GM23248 (cell line): ENCODE data around the gene SIM1. TPM values are rescaled to one million over a fixed set of nuclear protein-coding genes. Genes with fewer than 3 reads are reported as not detected.

Source experiments
- DNase-seq: peaks from one replicate; pipeline ENCODE4 v3.0.0-alpha.2; 2015
- H2AFZ ChIP-seq: fragments of 200-600 bp; sonication (generic); 2 replicates; pipeline ENCODE4 v1.6.1; 2016; ENCODE audit warnings: antibody characterized with exemption
- H3F3A ChIP-seq: fragments of 200-600 bp; sonication (generic); 2 replicates; pipeline ENCODE4 v1.6.1; 2016; ENCODE audit warnings: mild to moderate bottlenecking, antibody characterized with exemption, mixed run types; ENCODE audit not compliant: insufficient read depth
- H3K27ac ChIP-seq: fragments of 200-600 bp; sonication (generic); 2 replicates; pipeline ENCODE4 v1.5.1; 2016; ENCODE audit warnings: mild to moderate bottlenecking
- H3K27me3 ChIP-seq: fragments of 200-600 bp; sonication (generic); replicated peaks from 2 replicates; pipeline ENCODE4 v1.6.1; 2016; ENCODE audit warnings: mild to moderate bottlenecking; ENCODE audit not compliant: insufficient read depth
- H3K36me3 ChIP-seq: fragments of 200-600 bp; sonication (generic); 2 replicates; pipeline ENCODE4 v1.6.1; 2016; ENCODE audit warnings: low read depth, mild to moderate bottlenecking
- H3K4me1 ChIP-seq: fragments of 200-600 bp; sonication (generic); 2 replicates; pipeline ENCODE4 v1.6.1; 2016; ENCODE audit warnings: mild to moderate bottlenecking; ENCODE audit not compliant: insufficient read depth
- H3K4me2 ChIP-seq: fragments of 200-600 bp; sonication (generic); one replicate; pipeline ENCODE4 v1.6.1; 2016; ENCODE audit warnings: mild to moderate bottlenecking; ENCODE audit not compliant: unreplicated experiment
- H3K4me3 ChIP-seq: fragments of 200-600 bp; sonication (generic); 2 replicates; pipeline ENCODE4 v1.5.1; 2016; ENCODE audit warnings: mild to moderate bottlenecking
- H3K79me2 ChIP-seq: fragments of 200-600 bp; sonication (generic); 2 replicates; pipeline ENCODE4 v1.6.1; 2016; ENCODE audit warnings: mild to moderate bottlenecking; ENCODE audit not compliant: insufficient read depth
- H3K9ac ChIP-seq: fragments of 200-600 bp; sonication (generic); 2 replicates; pipeline ENCODE4 v1.6.1; 2016; ENCODE audit warnings: mild to moderate bottlenecking
- H3K9me2 ChIP-seq: fragments of 200-600 bp; sonication (generic); 2 replicates; pipeline ENCODE4 v1.6.1; 2016; ENCODE audit warnings: mixed run types, mild to moderate bottlenecking, moderate library complexity; ENCODE audit not compliant: insufficient read depth
- H3K9me3 ChIP-seq: fragments of 200-600 bp; sonication (generic); one replicate; pipeline ENCODE4 v1.6.1; 2017; ENCODE audit warnings: low read depth
- H4K20me1 ChIP-seq: fragments of 200-600 bp; sonication (generic); 2 replicates; pipeline ENCODE4 v1.6.0; 2016; ENCODE audit not compliant: insufficient read depth
- EZH2 ChIP-seq: fragments of 200-600 bp; sonication (generic); IDR thresholded peaks from 2 replicates; pipeline ENCODE4 v1.6.1; 2018; ENCODE audit warnings: antibody characterized with exemption, mild to moderate bottlenecking; ENCODE audit not compliant: insufficient read depth, poor library complexity, severe bottlenecking
- EZH2phosphoT487 ChIP-seq: fragments of 200-600 bp; sonication (generic); IDR thresholded peaks from 2 replicates; pipeline ENCODE4 v1.6.1; 2018; ENCODE audit warnings: antibody characterized with exemption, moderate library complexity, mild to moderate bottlenecking, low read depth; ENCODE audit not compliant: insufficient read depth
- WGBS, 2 experiments: methylation state at CpG; one replicate each; pipeline ENCODE4 v1.1.6; 2015 to 2017; ENCODE audit warnings: low lambda C conversion rate in 2 of 2, low coverage in 1 of 2; ENCODE audit errors: missing lambda C conversion rate in 2 of 2; 5-methylcytosine and 5-hydroxymethylcytosine counted together
- in situ Hi-C: fragments of 300-500 bp; cut with MboI; formaldehyde crosslinking; loops from 2 replicates; pipeline ENCODE4 v1.15.0; 2020
- polyA plus RNA-seq: library from polyadenylated mRNA; unstranded; fragments of >200 nt; fragmentation: Nextera tagmentation; extraction: Ambion mirVana; gene quantifications from 2 replicates; pipeline ENCODE4 v1.2.1, GENCODE V29; 2016
- total RNA-seq: library from RNA; depleted of rRNA; stranded (reverse); fragments of >200 nt; shearing (Covaris generic); gene quantifications from 2 replicates; pipeline ENCODE4 v1.2.3, GENCODE V29; 2014

The SIM1 gene
- total and polyA plus RNA-seq, 2 experiments from 2014 or later = 1.5 to 1.6 TPM

DNA sequence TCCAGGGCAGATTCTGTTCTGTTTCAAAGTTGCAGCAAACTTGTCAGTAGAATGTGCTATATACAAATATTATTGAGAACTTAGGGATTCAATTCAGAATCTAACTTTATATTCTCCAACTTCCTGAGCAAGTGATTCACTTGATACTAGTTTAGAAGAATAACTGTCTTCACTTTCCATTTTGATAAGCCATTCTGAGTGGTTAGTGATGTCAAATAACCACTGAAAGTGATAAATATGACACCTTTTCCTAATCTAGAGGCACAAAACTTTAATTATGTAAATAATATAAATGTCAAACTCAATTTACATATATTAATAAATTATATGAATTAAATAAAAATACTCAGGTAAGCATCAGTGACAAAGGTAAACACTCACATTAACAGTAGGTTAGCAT is 20.5 kb upstream of the SIM1 start:
- Histone ChIP-seq H4K20me1 (no peaks in the 10 kb centered on the region), H3K27me3 (no peaks in the 10 kb centered on the region), H3K9me2 (no peaks in the 10 kb centered on the region), H3K79me2 (no peaks in the 10 kb centered on the region), H3K9me3 (no peaks in the 10 kb centered on the region), H3K36me3 (no peaks in the 10 kb centered on the region), H3K4me2 (no peak overlapping the region), H2AFZ (no peak overlapping the region), H3K9ac (no peak overlapping the region), H3K4me3 (no peak overlapping the region), H3K4me1 (no peaks in the 10 kb centered on the region), H3F3A (no peaks in the 10 kb centered on the region), H3K27ac (no peak overlapping the region)
- no peak for TF ChIP-seq EZH2
- no peak for TF ChIP-seq EZH2phosphoT487
- in situ Hi-C loops = loop anchor here (25.0 kb wide), 2 partner anchors 177 to 573 kb away; no protein-coding TSS in a partner anchor
- no peak for DNase-seq

DNA sequence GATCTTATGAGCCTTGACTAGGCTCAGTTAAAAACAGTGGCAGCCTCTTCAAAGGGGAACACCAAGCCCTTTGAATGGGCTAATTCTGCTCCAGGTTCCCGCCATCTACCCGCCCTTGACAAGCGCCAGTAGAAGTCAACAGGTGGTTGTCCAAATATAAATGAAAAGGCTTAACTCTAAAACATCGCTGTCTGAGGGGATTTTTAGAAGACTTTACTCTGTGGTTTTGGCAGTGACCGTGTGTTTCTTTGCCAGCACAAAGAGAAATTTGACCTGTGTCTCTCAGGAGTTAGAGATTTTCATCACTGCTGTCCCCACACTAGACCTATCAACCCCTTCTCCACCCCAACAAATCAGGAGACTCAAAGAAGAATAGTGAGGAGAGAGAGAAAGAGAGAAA is 19.8 kb upstream of the SIM1 start:
- Histone ChIP-seq H3K36me3 (no peaks in the 10 kb centered on the region), H3K9me2 (no peaks in the 10 kb centered on the region), H3K79me2 (no peaks in the 10 kb centered on the region), H3K4me2 (no peak overlapping the region), H3K27me3 (no peaks in the 10 kb centered on the region), H3K9ac (no peak overlapping the region), H3K4me3 (no peak overlapping the region), H4K20me1 (no peaks in the 10 kb centered on the region), H3K27ac (no peak overlapping the region), H2AFZ (no peak overlapping the region), H3F3A (no peaks in the 10 kb centered on the region), H3K9me3 (no peaks in the 10 kb centered on the region), H3K4me1 (no peaks in the 10 kb centered on the region; the same call in 1 of the 2 replicates)
- WGBS, 2 experiments = 82 to 86% methylated on average over 5 of the region's 5 CpGs
- in situ Hi-C loops = loop anchor here (5.0 to 25.0 kb wide), 3 partner anchors 178 to 572 kb away; no protein-coding TSS in a partner anchor
- no peak for DNase-seq
- TF ChIP-seq EZH2phosphoT487 (no peak), EZH2 (no peak)

- Histone ChIP-seq H3F3A (no peaks in the 10 kb centered on the region), H3K4me3 (no peak overlapping the region), H3K9me3 (no peaks in the 10 kb centered on the region), H3K4me1 (no peaks in the 10 kb centered on the region; the same call in 1 of the 2 replicates), H3K27ac (no peak overlapping the region), H3K36me3 (no peaks in the 10 kb centered on the region), H2AFZ (no peak overlapping the region), H3K9ac (no peak overlapping the region), H3K4me2 (no peak overlapping the region), H4K20me1 (no peaks in the 10 kb centered on the region), H3K9me2 (no peaks in the 10 kb centered on the region), H3K79me2 (no peaks in the 10 kb centered on the region), H3K27me3 (no peaks in the 10 kb centered on the region)
- in situ Hi-C loops = loop anchor here (5.0 to 25.0 kb wide), 3 partner anchors 180 to 570 kb away; no protein-coding TSS in a partner anchor
- DNase-seq = no peak
- TF ChIP-seq EZH2 = no peak
- TF ChIP-seq EZH2phosphoT487 = no peak
- 85 to 88% methylated on average over 2 of the region's 2 CpGs for WGBS, 2 experiments
Measured at GRCh38 chr6:100482698-100483097, 18.0 kb upstream of the SIM1 start.

- Histone ChIP-seq H3K79me2 (no peaks in the 10 kb centered on the region), H3K4me1 (no peaks in the 10 kb centered on the region; the same call in 1 of the 2 replicates), H3K27me3 (no peaks in the 10 kb centered on the region), H2AFZ (peak overlapping the region; percentile 45; the same call in 1 of the 2 replicates), H3K9me2 (no peaks in the 10 kb centered on the region), H3K27ac (no peak overlapping the region), H3K9ac (no peak overlapping the region), H3K4me2 (no peak overlapping the region), H3K9me3 (no peaks in the 10 kb centered on the region), H3K36me3 (no peaks in the 10 kb centered on the region), H3F3A (no peaks in the 10 kb centered on the region), H4K20me1 (no peaks in the 10 kb centered on the region), H3K4me3 (no peak overlapping the region)
- in situ Hi-C loops = loop anchor here (5.0 to 25.0 kb wide), 3 partner anchors 183 to 567 kb away; no protein-coding TSS in a partner anchor
- TF ChIP-seq EZH2 = no peak
- no peak for TF ChIP-seq EZH2phosphoT487
- DNase-seq = peak; percentile 61
- WGBS, 2 experiments = 54 to 68% methylated on average over 3 of the region's 3 CpGs
Measured at GRCh38 chr6:100479179-100480035, 14.7 kb upstream of the SIM1 start.
